PC-9 (cell line): ENCODE measurements around the gene MIA. TPM values are rescaled to one million over a fixed set of nuclear protein-coding genes. Genes with fewer than 3 reads are reported as not detected.
"Not testable (repeated sequence)": the region's sequence is repeated elsewhere in the genome, so short reads cannot be mapped to it uniquely, and the experiment has no call there.

Experiments used
- BruUV-seq: library from RNA; stranded (reverse); fragments of 400-500 nt; replicated peaks from 2 replicates; lab custom pipeline; 2021; lab: Mats Ljungman, UMichigan
- CTCF ChIA-PET: fragments of 300-600 bp; sonication (Branson Sonifier 250); formaldehyde crosslinking; loops from one replicate; lab custom pipeline; 2022; ENCODE audit warnings: antibody characterized with exemption; lab: Charles Lee
- POLR2A ChIA-PET: fragments of 300-600 bp; sonication (Branson Sonifier 250); formaldehyde crosslinking; loops from one replicate; lab custom pipeline; 2022; ENCODE audit warnings: antibody characterized with exemption; ENCODE audit not compliant: unreplicated experiment; lab: Charles Lee
- DNase-seq, 2 experiments: peaks; one replicate each; pipeline versions ENCODE4 v3.0.0 to v3.0.0-alpha.2; 2015 to 2022; ENCODE audit warnings: mixed read lengths in 1 of 2
- H2AFZ ChIP-seq: fragments of 200-600 bp; sonication (generic); 2 replicates; pipeline ENCODE4 v1.8.1; 2017; ENCODE audit warnings: antibody characterized with exemption
- H3F3A ChIP-seq: fragments of 200-600 bp; sonication (generic); 2 replicates; pipeline ENCODE4 v1.8.1; 2017; ENCODE audit warnings: antibody characterized with exemption, mild to moderate bottlenecking, low read depth; ENCODE audit not compliant: insufficient read depth
- H3K27ac ChIP-seq: fragments of 200-600 bp; sonication (generic); 2 replicates; pipeline ENCODE4 v1.6.1; 2016; ENCODE audit warnings: mixed run types
- H3K27me3 ChIP-seq: fragments of 200-600 bp; sonication (generic); 2 replicates; pipeline ENCODE4 v1.6.1; 2016; ENCODE audit warnings: low read depth, mixed run types; ENCODE audit not compliant: insufficient read depth
- H3K36me3 ChIP-seq: fragments of 200-600 bp; sonication (generic); 2 replicates; pipeline ENCODE4 v1.6.1; 2016; ENCODE audit warnings: low read depth, mixed run types
- H3K4me1 ChIP-seq: fragments of 200-600 bp; sonication (generic); replicated peaks from 2 replicates; pipeline ENCODE4 v1.6.1; 2016; ENCODE audit warnings: mixed run types; ENCODE audit not compliant: insufficient read depth
- H3K4me2 ChIP-seq: fragments of 200-600 bp; sonication (generic); 2 replicates; pipeline ENCODE4 v1.6.1; 2017; ENCODE audit warnings: mixed run types
- H3K4me3 ChIP-seq: fragments of 200-600 bp; sonication (generic); 2 replicates; pipeline ENCODE4 v1.6.1; 2016; ENCODE audit warnings: mixed run types
- H3K79me2 ChIP-seq: fragments of 200-600 bp; sonication (generic); 2 replicates; pipeline ENCODE4 v1.6.1; 2017; ENCODE audit warnings: low read depth, mixed run types
- H3K9me2 ChIP-seq: fragments of 200-600 bp; sonication (generic); 2 replicates; pipeline ENCODE4 v1.8.1; 2017; ENCODE audit warnings: mild to moderate bottlenecking; ENCODE audit not compliant: insufficient read depth
- H3K9me3 ChIP-seq: fragments of 200-600 bp; sonication (generic); 2 replicates; pipeline ENCODE4 v1.8.1; 2016; ENCODE audit warnings: low read depth; ENCODE audit not compliant: insufficient read depth
- H4K20me1 ChIP-seq: fragments of 200-600 bp; sonication (generic); 2 replicates; pipeline ENCODE4 v1.8.1; 2017; ENCODE audit not compliant: insufficient read depth
- CTCF ChIP-seq: fragments of 200-600 bp; sonication (generic); conservative IDR thresholded peaks from 2 replicates; pipeline ENCODE4 v1.6.1; 2017; ENCODE audit warnings: mixed run types, antibody characterized with exemption, mild to moderate bottlenecking, moderate library complexity
- EZH2 ChIP-seq: fragments of 200-600 bp; sonication (generic); IDR thresholded peaks from 2 replicates; pipeline ENCODE4 v1.8.0; 2017; ENCODE audit warnings: antibody characterized with exemption, low read depth
- intact Hi-C: fragments of 100-400 bp; cut with micrococcal nuclease; formaldehyde crosslinking; loops from one replicate; pipeline ENCODE4 v1.10.0; 2022; ENCODE audit not compliant: unreplicated experiment
- total RNA-seq: library from RNA; stranded (reverse); gene quantifications from 2 replicates; pipeline ENCODE4 v1.2.3, GENCODE V29; 2021

Gene MIA
- total RNA-seq, 1 experiment from 2014 or later = 2.7 TPM

- BruUV-seq = no TSS peak
- ChIA-PET POLR2A (no interaction called here), CTCF (no interaction called here)
- peaks cover 63% of the 10 kb centered on the region for H4K20me1 ChIP-seq
- H3K9me3 ChIP-seq = no peaks in the 10 kb centered on the region
- intact Hi-C loops = no loop called here
- H3K4me1 ChIP-seq = no peaks in the 10 kb centered on the region
- H3K79me2 ChIP-seq = peaks cover 6% of the 10 kb centered on the region; the same call in 1 of the 2 replicates
- H3K4me2 ChIP-seq = no peak overlapping the region
- H3K36me3 ChIP-seq = peaks cover 60% of the 10 kb centered on the region
- H2AFZ ChIP-seq = no peak overlapping the region
- no peak for TF ChIP-seq EZH2
- no peak for TF ChIP-seq CTCF
- H3K4me3 ChIP-seq = no peak overlapping the region
- no peaks in the 10 kb centered on the region for H3K9me2 ChIP-seq
- peaks cover 66% of the 10 kb centered on the region; the same call in 1 of the 2 replicates for H3F3A ChIP-seq
- H3K27ac ChIP-seq = no peak overlapping the region
- H3K27me3 ChIP-seq = no peaks in the 10 kb centered on the region
- no peak for DNase-seq
These were observed 11.8 kb upstream of the MIA start for GRCh38 chr19:40763526-40763925.

- DNase-seq = no peak
- H3K27ac ChIP-seq = no peak overlapping the region
- no peaks in the 10 kb centered on the region for H3K4me1 ChIP-seq
- BruUV-seq = no TSS peak
- intact Hi-C loops = no loop called here
- no peak overlapping the region for H3K4me2 ChIP-seq
- 0 out of 2 replicates have a peak, but pooled peaks cover 4% of the 10 kb centered on the region for H3K79me2 ChIP-seq
- TF ChIP-seq EZH2 (no peak), CTCF (no peak)
- peaks cover 68% of the 10 kb centered on the region; the same call in 1 of the 2 replicates for H3F3A ChIP-seq
- no peaks in the 10 kb centered on the region for H3K9me3 ChIP-seq
- H3K9me2 ChIP-seq = no peaks in the 10 kb centered on the region
- ChIA-PET POLR2A (no interaction called here), CTCF (no interaction called here)
- H3K36me3 ChIP-seq = peaks cover 56% of the 10 kb centered on the region
- peaks cover 60% of the 10 kb centered on the region for H4K20me1 ChIP-seq
- H3K4me3 ChIP-seq = no peak overlapping the region
- no peaks in the 10 kb centered on the region for H3K27me3 ChIP-seq
- H2AFZ ChIP-seq = no peak overlapping the region
These were observed 11.4 kb upstream of the MIA start for GRCh38 chr19:40763963-40764362.

DNA sequence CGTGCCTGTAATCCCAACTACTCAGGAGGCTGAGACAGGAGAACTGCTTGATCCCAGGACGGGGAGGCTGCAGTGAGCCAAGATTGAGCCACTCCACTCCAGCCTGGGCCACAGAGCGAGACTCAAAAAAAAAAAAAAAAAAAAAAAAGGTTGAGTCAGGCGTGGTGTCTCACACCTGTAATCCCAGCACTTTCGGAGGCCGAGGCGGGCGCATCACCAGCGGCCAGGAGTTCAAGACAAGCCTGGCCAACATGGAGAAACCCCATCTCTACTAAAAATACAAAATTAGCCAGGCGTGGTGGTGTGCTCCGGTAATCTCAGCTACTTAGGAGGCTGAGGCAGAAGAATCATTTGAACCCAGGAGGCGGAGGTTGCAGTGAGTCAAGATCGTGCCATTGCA is 8.9 kb upstream of the MIA start:
- CTCF ChIA-PET, POLR2A ChIA-PET, BruUV-seq, H3K4me1 ChIP-seq, H3K9me3 ChIP-seq, DNase-seq, H3K27ac ChIP-seq, H3K79me2 ChIP-seq, H3K4me3 ChIP-seq, intact Hi-C loops, H3K4me2 ChIP-seq, H3K27me3 ChIP-seq, H3K9me2 ChIP-seq, H2AFZ ChIP-seq: not testable (repeated sequence)
- Histone ChIP-seq H3F3A (peaks cover 61% of the 10 kb centered on the region; the same call in 1 of the 2 replicates), H4K20me1 (peaks cover 38% of the 10 kb centered on the region), H3K36me3 (peaks cover 35% of the 10 kb centered on the region)

GRCh38 chr19:40768869-40769268 is 6.5 kb upstream of the MIA start:
- BruUV-seq = no TSS peak
- Histone ChIP-seq H3K9me2 (no peaks in the 10 kb centered on the region), H3K27me3 (no peaks in the 10 kb centered on the region), H3K27ac (no peak overlapping the region), H3F3A (peaks cover 48% of the 10 kb centered on the region; the same call in 1 of the 2 replicates), H4K20me1 (peaks cover 15% of the 10 kb centered on the region), H3K9me3 (no peaks in the 10 kb centered on the region), H3K4me3 (no peak overlapping the region), H3K36me3 (peaks cover 14% of the 10 kb centered on the region), H3K4me1 (no peaks in the 10 kb centered on the region), H3K79me2 (no peaks in the 10 kb centered on the region), H3K4me2 (no peak overlapping the region), H2AFZ (no peak overlapping the region)
- POLR2A ChIA-PET = no interaction called here
- no peak for DNase-seq
- intact Hi-C loops = no loop called here
- no peak for TF ChIP-seq CTCF
- TF ChIP-seq EZH2 = no peak
- CTCF ChIA-PET = no interaction called here

GRCh38 chr19:40771101-40771862 is 4.0 kb upstream of the MIA start:
- H4K20me1 ChIP-seq, intact Hi-C loops, H3K27me3 ChIP-seq, H3K27ac ChIP-seq, CTCF ChIA-PET, H3K79me2 ChIP-seq, POLR2A ChIA-PET, DNase-seq, H2AFZ ChIP-seq, H3K36me3 ChIP-seq, H3K9me2 ChIP-seq, H3K9me3 ChIP-seq, H3K4me1 ChIP-seq, H3K4me3 ChIP-seq, H3K4me2 ChIP-seq, BruUV-seq: not testable (repeated sequence)
- H3F3A ChIP-seq = peaks cover 31% of the 10 kb centered on the region; the same call in 1 of the 2 replicates
